ENCODE results near the gene ZBTB5. TPM values are rescaled to one million over a fixed set of nuclear protein-coding genes. Genes with fewer than 3 reads are reported as not detected.

The ZBTB5 gene
- total RNA-seq, 1 experiment from 2014 or later, result 9.1 TPM

DNA sequence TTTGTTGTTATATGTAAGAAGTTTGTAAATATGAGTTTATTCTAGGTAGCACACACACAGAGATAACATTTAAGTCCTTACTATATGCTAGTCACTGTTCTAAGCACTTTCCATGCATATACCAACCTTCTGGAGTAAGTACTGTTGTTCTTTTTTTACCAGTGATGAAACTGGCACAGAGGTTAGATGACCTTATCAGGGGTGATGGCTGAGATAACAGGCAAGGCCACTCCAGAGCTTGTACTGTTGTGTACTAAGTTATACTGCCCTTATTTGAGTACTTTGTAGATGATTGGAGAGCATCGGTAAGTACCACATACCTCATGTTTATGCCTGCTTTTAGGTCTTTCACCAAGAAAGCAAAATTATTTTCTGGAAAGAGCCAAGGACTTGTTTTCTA lies 26.7 kb upstream of the ZBTB5 start:
- Mint-ChIP-seq H3K27ac (no peak overlapping the region), H3K4me1 (peaks cover 4 to 5% of the 10 kb centered on the region in 2 experiments), H3K36me3 (ENCODE audit: insufficient read depth in 1 of 3, low read depth in 3 of 3) (peaks cover 50 to 86% (median 69%) of the 10 kb centered on the region in 3 experiments), H3K9me3 (no peaks in the 10 kb centered on the region), H3K27me3 (ENCODE audit: low read depth) (no peaks in the 10 kb centered on the region), H3K4me3 (no peak overlapping the region)
- Histone ChIP-seq H3K23me2 (ENCODE audit: insufficient read length, low read depth, low read length, poor library complexity, severe bottlenecking) (no peaks in the 10 kb centered on the region), H3K4ac (ENCODE audit: low read depth, low read length) (no peak overlapping the region), H3K9me3 (ENCODE audit: control insufficient read depth, low read depth, low read length) (no peaks in the 10 kb centered on the region), H2AFZ (ENCODE audit: low read length) (no peak overlapping the region), H3K79me2 (ENCODE audit: insufficient read depth, low read length) (peaks cover 3% of the 10 kb centered on the region; the same call in 1 of the 2 replicates), H2BK20ac (ENCODE audit: low read depth, low read length, poor library complexity, severe bottlenecking) (no peak overlapping the region), H2BK5ac (ENCODE audit: insufficient read length, low read length) (no peak overlapping the region), H4K5ac (ENCODE audit: insufficient read length, low read depth, low read length) (no peak overlapping the region), H3K27ac (ENCODE audit: insufficient read length, low read depth, low read length) (no peak overlapping the region), H3K4me1 (ENCODE audit: insufficient read depth, low read length) (peaks cover 3% of the 10 kb centered on the region; the same call in 1 of the 2 replicates), H4K91ac (ENCODE audit: insufficient read length, low read depth, low read length) (no peak overlapping the region), H3K9ac (ENCODE audit: extremely low read depth, insufficient read length, low read length) (no peak overlapping the region), H3K4me2 (ENCODE audit: insufficient read depth, insufficient read length, low read length) (no peak overlapping the region), H3K14ac (ENCODE audit: insufficient read depth, low read length) (no peak overlapping the region), H2BK12ac (ENCODE audit: insufficient read length, low read depth, low read length) (no peak overlapping the region), H2BK15ac (ENCODE audit: low read depth, low read length) (no peak overlapping the region), H3K56ac (ENCODE audit: insufficient read length, low read depth, low read length) (no peak overlapping the region), H3K23ac (ENCODE audit: insufficient read length, low read depth, low read length) (no peak overlapping the region), H4K20me1 (ENCODE audit: control insufficient read depth, insufficient read depth, insufficient read length) (no peaks in the 10 kb centered on the region), H3K27me3 (ENCODE audit: insufficient read depth, low read length) (no peaks in the 10 kb centered on the region), H3K18ac (ENCODE audit: insufficient read length, low read depth, low read length) (no peak overlapping the region), H2BK120ac (ENCODE audit: low read depth, low read length, poor library complexity, severe bottlenecking) (no peak overlapping the region), H2AK5ac (ENCODE audit: insufficient read length, low read length) (no peak overlapping the region), H3T11ph (ENCODE audit: low read length) (no peak overlapping the region), H3K79me1 (ENCODE audit: insufficient read depth, low read depth, low read length, poor library complexity, severe bottlenecking) (peaks cover 6% of the 10 kb centered on the region), H4K8ac (replicated peaks; ENCODE audit: insufficient read length, low read depth, low read length) (no peak overlapping the region)
- no CpG with 5 or more reads among the region's 1 CpG for WGBS (ENCODE audit: extremely low coverage, insufficient read length, low lambda C conversion rate)
- TF ChIP-seq, protein P1, sequence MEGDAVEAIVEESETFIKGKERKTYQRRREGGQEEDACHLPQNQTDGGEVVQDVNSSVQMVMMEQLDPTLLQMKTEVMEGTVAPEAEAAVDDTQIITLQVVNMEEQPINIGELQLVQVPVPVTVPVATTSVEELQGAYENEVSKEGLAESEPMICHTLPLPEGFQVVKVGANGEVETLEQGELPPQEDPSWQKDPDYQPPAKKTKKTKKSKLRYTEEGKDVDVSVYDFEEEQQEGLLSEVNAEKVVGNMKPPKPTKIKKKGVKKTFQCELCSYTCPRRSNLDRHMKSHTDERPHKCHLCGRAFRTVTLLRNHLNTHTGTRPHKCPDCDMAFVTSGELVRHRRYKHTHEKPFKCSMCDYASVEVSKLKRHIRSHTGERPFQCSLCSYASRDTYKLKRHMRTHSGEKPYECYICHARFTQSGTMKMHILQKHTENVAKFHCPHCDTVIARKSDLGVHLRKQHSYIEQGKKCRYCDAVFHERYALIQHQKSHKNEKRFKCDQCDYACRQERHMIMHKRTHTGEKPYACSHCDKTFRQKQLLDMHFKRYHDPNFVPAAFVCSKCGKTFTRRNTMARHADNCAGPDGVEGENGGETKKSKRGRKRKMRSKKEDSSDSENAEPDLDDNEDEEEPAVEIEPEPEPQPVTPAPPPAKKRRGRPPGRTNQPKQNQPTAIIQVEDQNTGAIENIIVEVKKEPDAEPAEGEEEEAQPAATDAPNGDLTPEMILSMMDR (conservative IDR thresholded peaks at IDR 0.05), result no peak
- DNase-seq, result no peak

Measured in H9 (cell line).